ENCODE data around the gene GBF1. TPM values are rescaled to one million over a fixed set of nuclear protein-coding genes. Genes with fewer than 3 reads are reported as not detected.

The GBF1 gene
- total and polyA plus RNA-seq, 10 of the 15 experiments (the other 5 are each of a cell fraction or from before 2014, with no cell fraction given) = 0.82 to 42.0 (median 21.8) TPM

DNA sequence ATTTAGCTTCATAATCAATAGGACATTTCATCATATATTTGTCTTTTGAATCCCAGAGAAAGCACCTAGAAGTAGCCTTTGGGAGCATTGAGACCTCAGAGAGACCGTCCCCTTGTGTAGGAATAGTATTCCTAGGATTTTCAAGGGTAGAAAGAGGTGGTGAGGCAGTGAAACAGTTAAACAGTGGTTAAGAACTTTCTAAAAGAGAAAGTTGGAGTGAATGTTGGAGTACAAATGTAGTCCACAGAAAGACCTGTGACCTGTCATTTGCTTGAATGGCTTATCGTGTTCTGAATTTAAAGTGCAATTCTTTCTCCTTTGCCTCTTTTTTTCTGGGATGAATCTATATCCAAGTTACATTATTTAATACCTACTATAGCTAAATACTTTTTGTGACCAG, 30.0 kb downstream of the GBF1 start (continued):
- TF ChIP-seq, protein P1, sequence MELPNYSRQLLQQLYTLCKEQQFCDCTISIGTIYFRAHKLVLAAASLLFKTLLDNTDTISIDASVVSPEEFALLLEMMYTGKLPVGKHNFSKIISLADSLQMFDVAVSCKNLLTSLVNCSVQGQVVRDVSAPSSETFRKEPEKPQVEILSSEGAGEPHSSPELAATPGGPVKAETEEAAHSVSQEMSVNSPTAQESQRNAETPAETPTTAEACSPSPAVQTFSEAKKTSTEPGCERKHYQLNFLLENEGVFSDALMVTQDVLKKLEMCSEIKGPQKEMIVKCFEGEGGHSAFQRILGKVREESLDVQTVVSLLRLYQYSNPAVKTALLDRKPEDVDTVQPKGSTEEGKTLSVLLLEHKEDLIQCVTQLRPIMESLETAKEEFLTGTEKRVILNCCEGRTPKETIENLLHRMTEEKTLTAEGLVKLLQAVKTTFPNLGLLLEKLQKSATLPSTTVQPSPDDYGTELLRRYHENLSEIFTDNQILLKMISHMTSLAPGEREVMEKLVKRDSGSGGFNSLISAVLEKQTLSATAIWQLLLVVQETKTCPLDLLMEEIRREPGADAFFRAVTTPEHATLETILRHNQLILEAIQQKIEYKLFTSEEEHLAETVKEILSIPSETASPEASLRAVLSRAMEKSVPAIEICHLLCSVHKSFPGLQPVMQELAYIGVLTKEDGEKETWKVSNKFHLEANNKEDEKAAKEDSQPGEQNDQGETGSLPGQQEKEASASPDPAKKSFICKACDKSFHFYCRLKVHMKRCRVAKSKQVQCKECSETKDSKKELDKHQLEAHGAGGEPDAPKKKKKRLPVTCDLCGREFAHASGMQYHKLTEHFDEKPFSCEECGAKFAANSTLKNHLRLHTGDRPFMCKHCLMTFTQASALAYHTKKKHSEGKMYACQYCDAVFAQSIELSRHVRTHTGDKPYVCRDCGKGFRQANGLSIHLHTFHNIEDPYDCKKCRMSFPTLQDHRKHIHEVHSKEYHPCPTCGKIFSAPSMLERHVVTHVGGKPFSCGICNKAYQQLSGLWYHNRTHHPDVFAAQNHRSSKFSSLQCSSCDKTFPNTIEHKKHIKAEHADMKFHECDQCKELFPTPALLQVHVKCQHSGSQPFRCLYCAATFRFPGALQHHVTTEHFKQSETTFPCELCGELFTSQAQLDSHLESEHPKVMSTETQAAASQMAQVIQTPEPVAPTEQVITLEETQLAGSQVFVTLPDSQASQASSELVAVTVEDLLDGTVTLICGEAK (IDR thresholded peaks at IDR 0.05; ENCODE audit: borderline replicate concordance) = no peak

GRCh38 chr10:102279104-102279503, 33.8 kb downstream of the GBF1 start:
- Histone ChIP-seq H3K36me3 (ENCODE audit: control insufficient read depth in 2 of 2, insufficient read depth in 2 of 2, low read length in 1 of 2) (peaks cover 0 to 3% of the 10 kb centered on the region in 2 experiments; a peak in 2 of 4 replicates), H3K27ac (ENCODE audit: control insufficient read depth, insufficient read depth) (no peak overlapping the region), H3K4me1 (ENCODE audit: control insufficient read depth, insufficient read depth, low read length) (peaks cover 6% of the 10 kb centered on the region; the same call in 1 of the 2 replicates), H3K9me3 (replicated peaks; ENCODE audit: control insufficient read depth, insufficient read depth, low read length) (no peaks in the 10 kb centered on the region), H3K4me3 (no peak overlapping the region), H3K27me3 (replicated peaks in 1 of 2; ENCODE audit: control insufficient read depth in 2 of 2, insufficient read depth in 2 of 2, low read length in 1 of 2) (no peaks in the 10 kb centered on the region), H3K79me2 (ENCODE audit: control insufficient read depth, insufficient read depth, low read length) (peaks cover 22% of the 10 kb centered on the region), H3K9ac (ENCODE audit: control insufficient read depth, insufficient read depth, low read length) (no peak overlapping the region), H4K20me1 (ENCODE audit: control insufficient read depth, insufficient read depth) (no peaks in the 10 kb centered on the region), H2AFZ (ENCODE audit: control insufficient read depth, low read depth, low read length) (no peak overlapping the region), H3K4me2 (ENCODE audit: control insufficient read depth, insufficient read depth) (no peak overlapping the region)
- ChIA-PET CTCF (interaction anchor here (1.2 to 4.9 kb wide), 7 partner anchors 9 to 143 kb away, joined by 3 to 23 read pairs (median 5); no protein-coding TSS in a partner anchor), SMC1A (ENCODE audit: uncharacterized antibody, unreplicated experiment) (interaction anchor here (0.9 to 1.1 kb wide), 4 partner anchors 16 to 108 kb away, joined by 3 to 4 read pairs (median 3); no protein-coding TSS in a partner anchor), POLR2A (interaction anchor here (0.7 to 1.3 kb wide), 3 partner anchors 13 to 157 kb away, joined by 3 read pairs; no protein-coding TSS in a partner anchor), RAD21 (ENCODE audit: unreplicated experiment) (interaction anchor here (0.6 to 1.7 kb wide), 4 partner anchors 9 to 223 kb away, joined by 3 to 7 read pairs (median 3); partner anchors contain the start of gene ACTR1A)
- BruUV-seq (replicated peaks) = no TSS peak
- ATAC-seq (no peak), FAIRE-seq (no peak), DNase-seq (ENCODE audit: low read depth, low spot score) (no peak)
- in situ Hi-C loops (cut with MboI) = no loop called here
- TF ChIP-seq ZNF384 (IDR thresholded peaks at IDR 0.05; ENCODE audit: borderline replicate concordance, low read depth, low read length) (no peak), LARP7 (IDR thresholded peaks at IDR 0.05) (no peak), YY1 (IDR thresholded peaks at IDR 0.05; ENCODE audit: low read depth, low read length) (no peak), SIN3A (IDR thresholded peaks at IDR 0.05; ENCODE audit: low read depth, low read length) (no peak), IRF4 (IDR thresholded peaks at IDR 0.05; ENCODE audit: low read depth, low read length) (no peak), MEF2B (IDR thresholded peaks at IDR 0.05; ENCODE audit: partially characterized antibody, poor library complexity, severe bottlenecking) (no peak), MXI1 (IDR thresholded peaks at IDR 0.05; ENCODE audit: low read depth, low read length) (no peak), NRF1 (conservative IDR thresholded peaks at IDR 0.05; ENCODE audit: low read depth, low read length) (no peak), MTA2 (IDR thresholded peaks at IDR 0.05; ENCODE audit: low read depth) (no peak), EED (IDR thresholded peaks at IDR 0.05; ENCODE audit: low read depth) (no peak), IKZF1 (conservative IDR thresholded peaks at IDR 0.05) (no peak), FOXK2 (IDR thresholded peaks at IDR 0.05) (no peak)
- TF ChIP-seq, protein P2, sequence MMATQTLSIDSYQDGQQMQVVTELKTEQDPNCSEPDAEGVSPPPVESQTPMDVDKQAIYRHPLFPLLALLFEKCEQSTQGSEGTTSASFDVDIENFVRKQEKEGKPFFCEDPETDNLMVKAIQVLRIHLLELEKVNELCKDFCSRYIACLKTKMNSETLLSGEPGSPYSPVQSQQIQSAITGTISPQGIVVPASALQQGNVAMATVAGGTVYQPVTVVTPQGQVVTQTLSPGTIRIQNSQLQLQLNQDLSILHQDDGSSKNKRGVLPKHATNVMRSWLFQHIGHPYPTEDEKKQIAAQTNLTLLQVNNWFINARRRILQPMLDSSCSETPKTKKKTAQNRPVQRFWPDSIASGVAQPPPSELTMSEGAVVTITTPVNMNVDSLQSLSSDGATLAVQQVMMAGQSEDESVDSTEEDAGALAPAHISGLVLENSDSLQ (IDR thresholded peaks at IDR 0.05) = no peak
- intact Hi-C loops (cut with micrococcal nuclease; ENCODE audit: unreplicated experiment) = no loop called here

All from GM12878 (cell line).